Measurements from ENCODE around the gene ATIC. TPM values are rescaled to one million over a fixed set of nuclear protein-coding genes. Genes with fewer than 3 reads are reported as not detected.

Gene ATIC
- polyA plus RNA-seq, 2 of the 4 experiments (the other 2 are of a cell fraction) = 298 to 328 TPM

DNA sequence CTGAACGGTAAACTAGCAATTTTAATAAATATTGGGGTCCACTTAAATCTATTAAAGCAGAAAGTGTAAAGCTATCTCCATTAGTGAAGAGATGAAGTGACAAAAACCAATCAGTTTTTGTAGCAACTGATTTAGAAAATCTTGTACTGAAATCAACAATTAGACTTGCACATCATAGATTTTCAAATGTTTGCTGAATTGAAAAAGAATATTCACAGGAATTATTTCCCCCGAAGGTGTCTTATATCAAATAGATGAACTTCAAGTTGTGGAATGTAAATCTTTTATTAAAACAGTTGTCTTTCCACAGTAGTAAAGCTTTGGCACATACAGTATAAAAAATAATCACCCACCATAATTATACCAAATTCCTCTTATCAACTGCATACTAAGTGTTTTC, 48.7 kb downstream of the ATIC start:
- TF ChIP-seq, protein P1, sequence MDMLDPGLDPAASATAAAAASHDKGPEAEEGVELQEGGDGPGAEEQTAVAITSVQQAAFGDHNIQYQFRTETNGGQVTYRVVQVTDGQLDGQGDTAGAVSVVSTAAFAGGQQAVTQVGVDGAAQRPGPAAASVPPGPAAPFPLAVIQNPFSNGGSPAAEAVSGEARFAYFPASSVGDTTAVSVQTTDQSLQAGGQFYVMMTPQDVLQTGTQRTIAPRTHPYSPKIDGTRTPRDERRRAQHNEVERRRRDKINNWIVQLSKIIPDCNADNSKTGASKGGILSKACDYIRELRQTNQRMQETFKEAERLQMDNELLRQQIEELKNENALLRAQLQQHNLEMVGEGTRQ (IDR thresholded peaks at IDR 0.05) = no peak
- no peak for TF ChIP-seq RFX5 (IDR thresholded peaks at IDR 0.05)
- TF ChIP-seq, protein P2, sequence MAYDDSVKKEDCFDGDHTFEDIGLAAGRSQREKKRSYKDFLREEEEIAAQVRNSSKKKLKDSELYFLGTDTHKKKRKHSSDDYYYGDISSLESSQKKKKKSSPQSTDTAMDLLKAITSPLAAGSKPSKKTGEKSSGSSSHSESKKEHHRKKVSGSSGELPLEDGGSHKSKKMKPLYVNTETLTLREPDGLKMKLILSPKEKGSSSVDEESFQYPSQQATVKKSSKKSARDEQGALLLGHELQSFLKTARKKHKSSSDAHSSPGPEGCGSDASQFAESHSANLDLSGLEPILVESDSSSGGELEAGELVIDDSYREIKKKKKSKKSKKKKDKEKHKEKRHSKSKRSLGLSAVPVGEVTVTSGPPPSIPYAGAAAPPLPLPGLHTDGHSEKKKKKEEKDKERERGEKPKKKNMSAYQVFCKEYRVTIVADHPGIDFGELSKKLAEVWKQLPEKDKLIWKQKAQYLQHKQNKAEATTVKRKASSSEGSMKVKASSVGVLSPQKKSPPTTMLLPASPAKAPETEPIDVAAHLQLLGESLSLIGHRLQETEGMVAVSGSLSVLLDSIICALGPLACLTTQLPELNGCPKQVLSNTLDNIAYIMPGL (CRISPR knock-in tag; IDR thresholded peaks at IDR 0.05; ENCODE audit: borderline replicate concordance) = no peak
- TF ChIP-seq ZC3H11A (IDR thresholded peaks at IDR 0.05) = no peak
- no peak for TF ChIP-seq CHD4 (IDR thresholded peaks at IDR 0.05; ENCODE audit: borderline replicate concordance)
- TF ChIP-seq, protein P3, sequence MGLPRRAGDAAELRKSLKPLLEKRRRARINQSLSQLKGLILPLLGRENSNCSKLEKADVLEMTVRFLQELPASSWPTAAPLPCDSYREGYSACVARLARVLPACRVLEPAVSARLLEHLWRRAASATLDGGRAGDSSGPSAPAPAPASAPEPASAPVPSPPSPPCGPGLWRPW (IDR thresholded peaks at IDR 0.05) = no peak
- TF ChIP-seq TFCP2L1 (CRISPR knock-in tag; IDR thresholded peaks at IDR 0.05) = no peak
- TF ChIP-seq, protein P4, sequence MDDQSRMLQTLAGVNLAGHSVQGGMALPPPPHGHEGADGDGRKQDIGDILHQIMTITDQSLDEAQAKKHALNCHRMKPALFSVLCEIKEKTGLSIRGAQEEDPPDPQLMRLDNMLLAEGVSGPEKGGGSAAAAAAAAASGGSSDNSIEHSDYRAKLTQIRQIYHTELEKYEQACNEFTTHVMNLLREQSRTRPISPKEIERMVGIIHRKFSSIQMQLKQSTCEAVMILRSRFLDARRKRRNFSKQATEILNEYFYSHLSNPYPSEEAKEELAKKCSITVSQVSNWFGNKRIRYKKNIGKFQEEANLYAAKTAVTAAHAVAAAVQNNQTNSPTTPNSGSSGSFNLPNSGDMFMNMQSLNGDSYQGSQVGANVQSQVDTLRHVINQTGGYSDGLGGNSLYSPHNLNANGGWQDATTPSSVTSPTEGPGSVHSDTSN (IDR thresholded peaks at IDR 0.05) = no peak
- TF ChIP-seq MAZ (IDR thresholded peaks at IDR 0.05; ENCODE audit: borderline replicate concordance, low read depth, low read length) = no peak
- TF ChIP-seq CBX2 (IDR thresholded peaks at IDR 0.05; ENCODE audit: borderline replicate concordance, low read depth) = no peak
- TF ChIP-seq MAFK (IDR thresholded peaks at IDR 0.05; ENCODE audit: partially characterized antibody) = no peak
- TF ChIP-seq NR3C1 (IDR thresholded peaks at IDR 0.05) = no peak
- TF ChIP-seq FOSL2 (IDR thresholded peaks at IDR 0.05) = no peak
- TF ChIP-seq FOSL2 (CRISPR knock-in tag; IDR thresholded peaks at IDR 0.05) = no peak
- TF ChIP-seq, protein P5, sequence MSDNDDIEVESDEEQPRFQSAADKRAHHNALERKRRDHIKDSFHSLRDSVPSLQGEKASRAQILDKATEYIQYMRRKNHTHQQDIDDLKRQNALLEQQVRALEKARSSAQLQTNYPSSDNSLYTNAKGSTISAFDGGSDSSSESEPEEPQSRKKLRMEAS (IDR thresholded peaks at IDR 0.05) = no peak
- CTCF ChIA-PET = interaction anchor here (1.2 kb wide), 1 partner anchor 560 kb away, joined by 3 read pairs; no protein-coding TSS in a partner anchor
- Histone ChIP-seq H3K4me1 (no peaks in the 10 kb centered on the region), H3K4me3 (no peak overlapping the region), H3K27ac (no peak overlapping the region), H3K9me3 (no peaks in the 10 kb centered on the region), H3K4me2 (no peak overlapping the region)
- FAIRE-seq (no peak), ATAC-seq (no peak), DNase-seq (ENCODE audit: low read depth in 1 of 2, low spot score in 1 of 2) (no peak)
- 85% methylated on average over 2 of the region's 2 CpGs for WGBS (ENCODE audit: missing lambda C conversion rate)
- POLR2A ChIA-PET = interaction anchor here (0.5 kb wide), 1 partner anchor 30 kb away, joined by 5 read pairs; no protein-coding TSS in a partner anchor

DNA sequence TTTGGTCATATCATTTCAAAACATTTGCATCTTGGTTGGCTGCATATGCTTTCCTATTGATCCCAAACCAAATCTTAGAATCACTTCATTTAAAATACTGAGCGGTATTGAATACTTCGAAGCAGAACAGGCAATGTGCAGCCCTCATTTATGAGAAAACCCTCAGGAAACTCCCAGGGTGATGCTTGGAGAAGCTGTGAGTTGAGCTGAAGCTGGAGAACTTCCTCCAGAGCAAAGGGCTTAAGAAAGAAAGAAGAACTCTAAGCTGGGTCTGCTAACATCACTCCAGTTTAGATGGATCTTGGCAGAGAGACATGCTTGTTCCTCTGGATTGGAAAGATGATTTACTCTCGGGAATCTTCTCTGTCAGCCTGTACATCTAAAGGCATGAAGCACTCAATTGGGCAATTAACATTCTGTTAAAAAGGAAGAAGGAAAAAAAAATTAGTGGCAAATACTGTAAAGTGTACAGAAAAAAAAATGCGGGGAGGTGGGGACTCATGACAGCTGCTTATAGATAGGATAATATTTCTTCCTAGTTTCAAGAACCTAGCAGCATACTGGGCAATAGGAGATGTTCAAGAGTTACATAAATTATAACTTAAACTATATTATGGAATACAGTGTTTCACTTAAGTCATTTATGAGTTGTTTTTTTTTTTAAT, 49.5 kb downstream of the ATIC start:
- CTCF ChIA-PET = interaction anchor here (1.2 kb wide), 1 partner anchor 559 kb away, joined by 3 read pairs; no protein-coding TSS in a partner anchor
- ATAC-seq (no peak), FAIRE-seq (no peak), DNase-seq (ENCODE audit: low read depth in 1 of 2, low spot score in 1 of 2) (no peak)
- 96% methylated on average over 4 of the region's 4 CpGs for WGBS (ENCODE audit: missing lambda C conversion rate)
- Histone ChIP-seq H3K27ac (no peak overlapping the region), H3K4me1 (no peaks in the 10 kb centered on the region), H3K4me3 (no peak overlapping the region), H3K9me3 (no peaks in the 10 kb centered on the region), H3K4me2 (no peak overlapping the region)
- POLR2A ChIA-PET = no interaction called here
- TF ChIP-seq, protein P6, sequence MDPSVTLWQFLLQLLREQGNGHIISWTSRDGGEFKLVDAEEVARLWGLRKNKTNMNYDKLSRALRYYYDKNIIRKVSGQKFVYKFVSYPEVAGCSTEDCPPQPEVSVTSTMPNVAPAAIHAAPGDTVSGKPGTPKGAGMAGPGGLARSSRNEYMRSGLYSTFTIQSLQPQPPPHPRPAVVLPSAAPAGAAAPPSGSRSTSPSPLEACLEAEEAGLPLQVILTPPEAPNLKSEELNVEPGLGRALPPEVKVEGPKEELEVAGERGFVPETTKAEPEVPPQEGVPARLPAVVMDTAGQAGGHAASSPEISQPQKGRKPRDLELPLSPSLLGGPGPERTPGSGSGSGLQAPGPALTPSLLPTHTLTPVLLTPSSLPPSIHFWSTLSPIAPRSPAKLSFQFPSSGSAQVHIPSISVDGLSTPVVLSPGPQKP (IDR thresholded peaks at IDR 0.05; ENCODE audit: low read depth, low read length) = no peak
- no peak for TF ChIP-seq BHLHE40 (IDR thresholded peaks at IDR 0.05; ENCODE audit: low read depth, low read length)
- no peak for TF ChIP-seq TP53 (CRISPR knock-in tag; IDR thresholded peaks at IDR 0.05)
- no peak for TF ChIP-seq ZSCAN20 (CRISPR knock-in tag; IDR thresholded peaks at IDR 0.05)
- no peak for TF ChIP-seq SMC3 (IDR thresholded peaks at IDR 0.05)
- no peak for TF ChIP-seq FOXS1 (CRISPR knock-in tag; IDR thresholded peaks at IDR 0.05)
- no peak for TF ChIP-seq MYC (IDR thresholded peaks at IDR 0.05; ENCODE audit: borderline replicate concordance, low read length)
- TF ChIP-seq CBX2 (IDR thresholded peaks at IDR 0.05; ENCODE audit: borderline replicate concordance, low read depth) = no peak
- TF ChIP-seq, protein P1 (IDR thresholded peaks at IDR 0.05) = no peak
- TF ChIP-seq RFX5 (IDR thresholded peaks at IDR 0.05) = no peak
- no peak for TF ChIP-seq EHF (CRISPR knock-in tag; IDR thresholded peaks at IDR 0.05)
- TF ChIP-seq EHMT2 (IDR thresholded peaks at IDR 0.05; ENCODE audit: low read depth) = no peak
- no peak for TF ChIP-seq SREBF2 (IDR thresholded peaks at IDR 0.05)

Measured in A549 (cell line).